ENCODE measurements around the gene LBHD1.

The LBHD1 gene

DNA sequence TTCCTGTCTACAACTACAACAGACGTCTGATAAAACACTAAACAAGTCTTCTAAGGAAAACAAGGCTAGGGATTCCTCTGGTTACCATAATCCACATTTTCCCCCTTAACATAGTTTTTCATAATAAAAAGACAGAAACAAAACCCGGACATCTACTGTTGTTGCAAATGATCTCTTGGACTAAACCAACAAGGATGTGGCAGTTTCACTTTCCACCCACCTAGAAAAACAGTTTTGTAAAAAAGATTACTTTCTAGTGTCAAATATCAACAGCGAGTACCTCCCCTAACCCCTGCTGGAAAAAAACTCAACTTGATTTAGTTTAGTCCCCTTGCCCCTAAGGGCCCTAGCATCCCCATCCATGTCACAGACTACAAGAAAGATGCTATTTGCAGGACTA is 40.8 kb upstream of the LBHD1 start:
- Histone ChIP-seq H3K27ac (replicated peaks) (no peak overlapping the region), H3K4me3 (replicated peaks; ENCODE audit: insufficient read depth, low read length) (no peak overlapping the region), H3K27me3 (ENCODE audit: insufficient read depth, poor library complexity, severe bottlenecking) (no peaks in the 10 kb centered on the region)
- DNase-seq (ENCODE audit: low read depth in 1 of 2, low spot score in 1 of 2) = no peak
- TF ChIP-seq SPI1 (IDR thresholded peaks at IDR 0.05; ENCODE audit: borderline replicate concordance, low read depth) = no peak
- TF ChIP-seq POLR2AphosphoS5 (IDR thresholded peaks at IDR 0.05; ENCODE audit: low read depth) = no peak
- TF ChIP-seq, protein P1, sequence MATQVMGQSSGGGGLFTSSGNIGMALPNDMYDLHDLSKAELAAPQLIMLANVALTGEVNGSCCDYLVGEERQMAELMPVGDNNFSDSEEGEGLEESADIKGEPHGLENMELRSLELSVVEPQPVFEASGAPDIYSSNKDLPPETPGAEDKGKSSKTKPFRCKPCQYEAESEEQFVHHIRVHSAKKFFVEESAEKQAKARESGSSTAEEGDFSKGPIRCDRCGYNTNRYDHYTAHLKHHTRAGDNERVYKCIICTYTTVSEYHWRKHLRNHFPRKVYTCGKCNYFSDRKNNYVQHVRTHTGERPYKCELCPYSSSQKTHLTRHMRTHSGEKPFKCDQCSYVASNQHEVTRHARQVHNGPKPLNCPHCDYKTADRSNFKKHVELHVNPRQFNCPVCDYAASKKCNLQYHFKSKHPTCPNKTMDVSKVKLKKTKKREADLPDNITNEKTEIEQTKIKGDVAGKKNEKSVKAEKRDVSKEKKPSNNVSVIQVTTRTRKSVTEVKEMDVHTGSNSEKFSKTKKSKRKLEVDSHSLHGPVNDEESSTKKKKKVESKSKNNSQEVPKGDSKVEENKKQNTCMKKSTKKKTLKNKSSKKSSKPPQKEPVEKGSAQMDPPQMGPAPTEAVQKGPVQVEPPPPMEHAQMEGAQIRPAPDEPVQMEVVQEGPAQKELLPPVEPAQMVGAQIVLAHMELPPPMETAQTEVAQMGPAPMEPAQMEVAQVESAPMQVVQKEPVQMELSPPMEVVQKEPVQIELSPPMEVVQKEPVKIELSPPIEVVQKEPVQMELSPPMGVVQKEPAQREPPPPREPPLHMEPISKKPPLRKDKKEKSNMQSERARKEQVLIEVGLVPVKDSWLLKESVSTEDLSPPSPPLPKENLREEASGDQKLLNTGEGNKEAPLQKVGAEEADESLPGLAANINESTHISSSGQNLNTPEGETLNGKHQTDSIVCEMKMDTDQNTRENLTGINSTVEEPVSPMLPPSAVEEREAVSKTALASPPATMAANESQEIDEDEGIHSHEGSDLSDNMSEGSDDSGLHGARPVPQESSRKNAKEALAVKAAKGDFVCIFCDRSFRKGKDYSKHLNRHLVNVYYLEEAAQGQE (IDR thresholded peaks at IDR 0.05; ENCODE audit: insufficient replicate concordance, low read depth) = no peak
- TF ChIP-seq, protein P2, sequence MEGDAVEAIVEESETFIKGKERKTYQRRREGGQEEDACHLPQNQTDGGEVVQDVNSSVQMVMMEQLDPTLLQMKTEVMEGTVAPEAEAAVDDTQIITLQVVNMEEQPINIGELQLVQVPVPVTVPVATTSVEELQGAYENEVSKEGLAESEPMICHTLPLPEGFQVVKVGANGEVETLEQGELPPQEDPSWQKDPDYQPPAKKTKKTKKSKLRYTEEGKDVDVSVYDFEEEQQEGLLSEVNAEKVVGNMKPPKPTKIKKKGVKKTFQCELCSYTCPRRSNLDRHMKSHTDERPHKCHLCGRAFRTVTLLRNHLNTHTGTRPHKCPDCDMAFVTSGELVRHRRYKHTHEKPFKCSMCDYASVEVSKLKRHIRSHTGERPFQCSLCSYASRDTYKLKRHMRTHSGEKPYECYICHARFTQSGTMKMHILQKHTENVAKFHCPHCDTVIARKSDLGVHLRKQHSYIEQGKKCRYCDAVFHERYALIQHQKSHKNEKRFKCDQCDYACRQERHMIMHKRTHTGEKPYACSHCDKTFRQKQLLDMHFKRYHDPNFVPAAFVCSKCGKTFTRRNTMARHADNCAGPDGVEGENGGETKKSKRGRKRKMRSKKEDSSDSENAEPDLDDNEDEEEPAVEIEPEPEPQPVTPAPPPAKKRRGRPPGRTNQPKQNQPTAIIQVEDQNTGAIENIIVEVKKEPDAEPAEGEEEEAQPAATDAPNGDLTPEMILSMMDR (IDR thresholded peaks at IDR 0.05; ENCODE audit: insufficient read depth, low read length) = no peak
- no peak for TF ChIP-seq GABPA (IDR thresholded peaks at IDR 0.05; ENCODE audit: low read depth)

DNA sequence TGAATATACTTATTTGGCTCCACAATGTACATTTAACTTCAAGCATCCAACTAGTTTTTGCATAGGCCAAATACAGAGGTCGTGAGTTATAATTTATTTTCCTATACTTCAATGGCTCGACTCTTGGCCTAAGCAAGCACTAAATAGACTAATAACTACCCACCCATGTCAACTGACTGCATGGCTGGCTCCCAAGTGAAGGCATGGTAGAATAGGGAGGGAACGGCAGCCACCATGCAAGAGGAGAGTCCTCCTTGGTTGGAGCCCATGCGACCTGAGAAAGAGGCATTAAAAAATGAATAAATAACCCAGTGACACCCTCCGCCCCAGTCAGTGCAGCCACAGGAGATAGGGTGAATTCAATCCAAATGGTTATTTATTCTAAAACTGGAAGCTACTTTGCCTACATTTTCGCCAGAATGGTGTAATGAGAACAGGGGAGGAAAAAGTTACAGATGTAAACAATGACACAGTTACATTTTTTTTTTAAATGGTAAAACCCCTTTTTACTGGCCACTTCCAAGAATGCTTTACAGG is 40.3 kb upstream of the LBHD1 start:
- Histone ChIP-seq H3K27ac (replicated peaks) (no peak overlapping the region), H3K27me3 (ENCODE audit: insufficient read depth, poor library complexity, severe bottlenecking) (no peaks in the 10 kb centered on the region), H3K4me3 (replicated peaks; ENCODE audit: insufficient read depth, low read length) (no peak overlapping the region)
- no peak for DNase-seq (ENCODE audit: low read depth in 1 of 2, low spot score in 1 of 2)
- TF ChIP-seq, protein P2 (IDR thresholded peaks at IDR 0.05; ENCODE audit: insufficient read depth, low read length) = no peak
- TF ChIP-seq POLR2AphosphoS5 (IDR thresholded peaks at IDR 0.05; ENCODE audit: low read depth) = no peak
- no peak for TF ChIP-seq SPI1 (IDR thresholded peaks at IDR 0.05; ENCODE audit: borderline replicate concordance, low read depth)
- TF ChIP-seq GABPA (IDR thresholded peaks at IDR 0.05; ENCODE audit: low read depth) = no peak
- TF ChIP-seq, protein P1 (IDR thresholded peaks at IDR 0.05; ENCODE audit: insufficient replicate concordance, low read depth) = no peak

DNA sequence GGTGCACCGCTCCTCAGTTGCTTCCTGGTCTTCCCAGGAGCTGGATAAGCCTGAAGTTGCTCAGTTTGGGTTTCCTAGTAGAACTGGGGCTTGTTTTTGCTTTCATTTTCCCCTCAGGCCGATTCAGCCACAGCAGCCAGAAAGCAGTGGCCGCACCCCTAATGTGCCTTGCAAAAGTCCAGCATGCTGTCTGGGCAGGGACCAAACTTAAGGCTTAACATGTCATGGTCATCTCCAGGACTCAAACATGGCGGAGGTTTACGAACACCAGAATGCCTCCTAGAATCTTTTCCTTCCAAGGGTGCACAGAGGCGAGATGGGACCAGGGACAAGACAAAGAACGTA is 37.9 kb upstream of the LBHD1 start:
- TF ChIP-seq, protein P2 (IDR thresholded peaks at IDR 0.05; ENCODE audit: insufficient read depth, low read length) = no peak
- TF ChIP-seq POLR2AphosphoS5 (IDR thresholded peaks at IDR 0.05; ENCODE audit: low read depth) (no peak; the same call in 1 of the 2 replicates), SPI1 (IDR thresholded peaks at IDR 0.05; ENCODE audit: borderline replicate concordance, low read depth) (no peak), GABPA (IDR thresholded peaks at IDR 0.05; ENCODE audit: low read depth) (no peak)
- TF ChIP-seq, protein P1 (IDR thresholded peaks at IDR 0.05; ENCODE audit: insufficient replicate concordance, low read depth) = no peak
- H3K27me3 ChIP-seq (ENCODE audit: insufficient read depth, poor library complexity, severe bottlenecking) = no peaks in the 10 kb centered on the region
- peak overlapping the region; percentile 88 for H3K27ac ChIP-seq (replicated peaks)
- DNase-seq (ENCODE audit: low read depth in 1 of 2, low spot score in 1 of 2) = no peak
- peak overlapping the region; percentile 22 for H3K4me3 ChIP-seq (replicated peaks; ENCODE audit: insufficient read depth, low read length)
